ENCODE results near the gene MYCBP2. TPM values are rescaled to one million over a fixed set of nuclear protein-coding genes. Genes with fewer than 3 reads are reported as not detected.
A peak's percentile ranks its signal among the peaks of the same experiment; 100 is the strongest.

Gene MYCBP2
- total RNA-seq, 6 donors from 2014 or later: 83.3 to 288 (median 127) TPM

DNA sequence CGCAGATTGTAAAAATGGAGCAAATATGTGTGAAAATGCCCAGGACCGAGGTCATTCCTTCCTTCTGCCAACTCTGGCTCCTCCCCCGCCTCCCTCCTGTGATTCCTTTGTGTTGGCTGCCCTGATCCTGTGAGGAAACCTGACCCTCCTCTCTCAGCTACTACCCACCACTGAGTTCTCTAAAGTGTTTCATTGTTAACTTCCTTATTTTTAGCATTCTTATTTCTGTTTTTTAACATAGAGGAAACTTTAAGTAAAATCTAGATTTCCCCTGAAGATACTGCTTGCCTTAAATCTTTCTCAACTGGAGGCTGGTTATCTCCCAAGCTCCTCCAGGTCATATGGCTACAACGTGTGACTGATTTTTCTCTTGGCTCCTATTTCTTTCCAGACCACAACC is 278.2 kb downstream of the MYCBP2 start:
- no peak for DNase-seq
- H3K4me1 ChIP-seq: peaks cover 0 to 12% (median 0%) of the 10 kb centered on the region in 4 donors
- H3K27me3 ChIP-seq: no peaks in the 10 kb centered on the region
- WGBS, 2 donors: 56 to 68% methylated on average over 4 of the region's 4 CpGs
- H3K27ac ChIP-seq: peak overlapping the region in 1 of 4 donors; percentile 30
- ATAC-seq (ENCODE audit: low FRiP score in 2 of 2): peak in 1 of 2 donors; percentile 77
- TF ChIP-seq EP300 (IDR thresholded peaks at IDR 0.05) (no peak), POLR2A (IDR thresholded peaks at IDR 0.05) (no peak), POLR2AphosphoS5 (IDR thresholded peaks at IDR 0.05) (no peak)
- TF ChIP-seq, protein P1, sequence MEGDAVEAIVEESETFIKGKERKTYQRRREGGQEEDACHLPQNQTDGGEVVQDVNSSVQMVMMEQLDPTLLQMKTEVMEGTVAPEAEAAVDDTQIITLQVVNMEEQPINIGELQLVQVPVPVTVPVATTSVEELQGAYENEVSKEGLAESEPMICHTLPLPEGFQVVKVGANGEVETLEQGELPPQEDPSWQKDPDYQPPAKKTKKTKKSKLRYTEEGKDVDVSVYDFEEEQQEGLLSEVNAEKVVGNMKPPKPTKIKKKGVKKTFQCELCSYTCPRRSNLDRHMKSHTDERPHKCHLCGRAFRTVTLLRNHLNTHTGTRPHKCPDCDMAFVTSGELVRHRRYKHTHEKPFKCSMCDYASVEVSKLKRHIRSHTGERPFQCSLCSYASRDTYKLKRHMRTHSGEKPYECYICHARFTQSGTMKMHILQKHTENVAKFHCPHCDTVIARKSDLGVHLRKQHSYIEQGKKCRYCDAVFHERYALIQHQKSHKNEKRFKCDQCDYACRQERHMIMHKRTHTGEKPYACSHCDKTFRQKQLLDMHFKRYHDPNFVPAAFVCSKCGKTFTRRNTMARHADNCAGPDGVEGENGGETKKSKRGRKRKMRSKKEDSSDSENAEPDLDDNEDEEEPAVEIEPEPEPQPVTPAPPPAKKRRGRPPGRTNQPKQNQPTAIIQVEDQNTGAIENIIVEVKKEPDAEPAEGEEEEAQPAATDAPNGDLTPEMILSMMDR (IDR thresholded peaks at IDR 0.05): no peak
- H3K36me3 ChIP-seq: peaks cover 0 to 85% (median 19%) of the 10 kb centered on the region in 4 donors
- no peak overlapping the region for H3K4me3 ChIP-seq
- no peaks in the 10 kb centered on the region for H3K9me3 ChIP-seq

DNA sequence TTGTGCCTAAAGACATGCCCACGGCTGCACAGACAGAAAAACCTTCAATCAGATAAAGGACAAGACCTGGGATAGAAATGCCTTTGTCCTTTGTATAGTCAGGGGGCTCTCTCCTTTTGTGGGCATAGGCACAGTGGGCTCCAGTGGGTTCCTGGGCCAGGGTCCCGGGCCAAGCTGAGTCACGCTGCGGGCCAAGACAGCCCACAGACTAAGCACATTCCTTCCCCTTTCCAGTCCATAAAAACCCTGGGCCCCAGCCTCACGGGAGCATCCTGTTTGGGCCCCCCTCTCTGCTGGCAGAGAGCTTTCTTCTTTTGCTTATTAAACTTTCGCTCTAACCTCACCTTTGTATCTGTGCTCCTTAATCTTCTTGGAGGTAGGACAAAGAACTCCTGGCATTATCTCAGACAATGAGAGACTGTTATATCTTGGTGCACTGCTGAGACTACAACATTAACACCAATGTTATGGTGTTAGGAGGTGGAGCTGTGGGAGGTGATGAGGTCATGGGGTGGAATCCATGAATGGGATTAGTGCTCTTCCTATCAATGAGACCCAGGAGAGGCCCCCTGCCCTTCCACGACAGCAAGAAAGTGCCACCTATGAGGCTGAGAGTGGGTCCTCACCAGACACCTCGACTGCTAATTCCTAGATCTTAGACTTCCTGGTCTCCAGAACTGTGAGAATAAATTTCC is 279.1 kb downstream of the MYCBP2 start:
- H3K4me3 ChIP-seq: no peak overlapping the region
- H3K9me3 ChIP-seq: no peaks in the 10 kb centered on the region
- peak in 1 of 2 donors; percentile 34 for DNase-seq
- TF ChIP-seq EP300 (IDR thresholded peaks at IDR 0.05) (no peak), POLR2A (IDR thresholded peaks at IDR 0.05) (no peak), POLR2AphosphoS5 (IDR thresholded peaks at IDR 0.05) (no peak)
- TF ChIP-seq, protein P1 (IDR thresholded peaks at IDR 0.05): no peak
- no peak for ATAC-seq (ENCODE audit: low FRiP score in 2 of 2)
- no peaks in the 10 kb centered on the region for H3K27me3 ChIP-seq
- no peak overlapping the region for H3K27ac ChIP-seq
- H3K36me3 ChIP-seq: peaks cover 0 to 78% (median 19%) of the 10 kb centered on the region in 4 donors
- peaks cover 0 to 14% (median 0%) of the 10 kb centered on the region in 4 donors for H3K4me1 ChIP-seq
- WGBS, 2 donors: 95 to 96% methylated on average over 8 of the region's 8 CpGs

DNA sequence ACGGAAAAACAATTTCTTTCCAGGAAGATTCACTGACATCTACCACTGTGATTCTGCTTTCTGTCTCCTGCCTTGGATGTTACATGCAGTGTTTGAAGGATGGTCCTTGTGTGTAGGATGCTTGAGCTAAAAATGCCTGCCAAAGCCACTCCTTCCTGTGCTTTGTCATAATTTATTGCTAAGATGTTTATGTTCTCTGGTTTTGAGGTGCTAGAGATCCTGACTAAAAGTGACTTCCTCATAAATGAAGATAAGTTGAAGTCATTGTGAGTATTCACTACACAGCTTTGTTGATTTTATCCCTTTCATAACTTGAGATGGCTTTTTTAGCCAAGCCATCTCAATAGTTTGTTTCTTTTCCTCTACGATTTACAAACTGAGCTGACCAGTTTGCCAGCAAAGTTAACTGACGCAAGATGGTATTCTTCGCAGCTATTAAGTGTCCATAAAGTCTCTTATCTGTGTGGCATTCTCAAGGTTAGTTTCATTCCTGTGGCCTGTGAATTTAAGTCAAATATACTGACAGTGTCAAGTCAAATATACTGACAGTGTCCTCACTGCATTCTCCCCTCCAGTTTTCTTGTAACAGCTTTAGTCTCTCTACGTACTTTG is 284.2 kb downstream of the MYCBP2 start:
- DNase-seq (no peak), ATAC-seq (ENCODE audit: low FRiP score in 2 of 2) (no peak)
- 54 to 61% methylated on average over 5 of the region's 5 CpGs for WGBS, 2 donors
- no peaks in the 10 kb centered on the region for H3K9me3 ChIP-seq
- no peak for TF ChIP-seq POLR2AphosphoS5 (IDR thresholded peaks at IDR 0.05)
- TF ChIP-seq, protein P1 (IDR thresholded peaks at IDR 0.05): no peak
- no peak for TF ChIP-seq EP300 (IDR thresholded peaks at IDR 0.05)
- no peak for TF ChIP-seq POLR2A (IDR thresholded peaks at IDR 0.05)
- H3K4me1 ChIP-seq: peaks cover 0 to 6% (median 2%) of the 10 kb centered on the region in 4 donors
- H3K27ac ChIP-seq: peak overlapping the region in 2 of 4 donors; percentile 2 to 3
- H3K36me3 ChIP-seq: peaks cover 0 to 32% (median 5%) of the 10 kb centered on the region in 4 donors
- H3K27me3 ChIP-seq: no peaks in the 10 kb centered on the region
- no peak overlapping the region for H3K4me3 ChIP-seq

DNA sequence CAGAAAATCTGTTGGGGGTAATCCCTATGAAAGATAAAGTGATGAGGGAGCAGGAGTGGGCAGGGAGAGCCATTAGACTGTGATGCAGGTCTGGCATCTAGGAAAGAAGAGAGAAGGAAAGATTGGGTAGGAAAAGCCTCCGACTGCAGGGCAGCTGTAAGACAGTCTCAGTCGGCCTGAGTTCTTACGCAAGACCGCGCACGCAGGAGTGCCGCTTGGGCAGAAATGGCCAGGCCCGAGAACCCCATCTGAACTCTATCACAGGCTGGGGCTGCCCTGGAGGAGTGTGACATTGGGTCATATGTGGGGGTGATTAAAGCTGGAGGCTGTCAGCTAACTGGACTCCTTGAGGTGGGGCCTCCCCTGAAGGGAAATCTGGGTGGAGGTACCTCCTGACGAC is 286.1 kb downstream of the MYCBP2 start:
- Histone ChIP-seq H3K4me1 (peaks cover 0 to 6% (median 2%) of the 10 kb centered on the region in 4 donors), H3K27me3 (no peaks in the 10 kb centered on the region), H3K27ac (no peak overlapping the region), H3K36me3 (peaks cover 0 to 19% (median 2%) of the 10 kb centered on the region in 4 donors), H3K4me3 (no peak overlapping the region), H3K9me3 (no peaks in the 10 kb centered on the region)
- DNase-seq (peak in 1 of 2 donors; percentile 25), ATAC-seq (ENCODE audit: low FRiP score in 2 of 2) (no peak)
- 88 to 90% methylated on average over 8 to 9 of the region's 9 CpGs for WGBS, 2 donors
- TF ChIP-seq POLR2A (IDR thresholded peaks at IDR 0.05) (no peak), EP300 (IDR thresholded peaks at IDR 0.05) (no peak), POLR2AphosphoS5 (IDR thresholded peaks at IDR 0.05) (no peak)
- TF ChIP-seq, protein P1 (IDR thresholded peaks at IDR 0.05): no peak

Data from upper lobe of left lung (tissue), 6 donors.